Raji (cell line): ENCODE measurements around the gene CAPN13.

Source experiments
- POLR2A ChIP-seq: IDR thresholded peaks from 2 replicates; pipeline ENCODE4 v1.6.1; 2011; ENCODE audit warnings: low read depth, low read length, control low read depth; ENCODE audit not compliant: insufficient read depth

Gene CAPN13

DNA sequence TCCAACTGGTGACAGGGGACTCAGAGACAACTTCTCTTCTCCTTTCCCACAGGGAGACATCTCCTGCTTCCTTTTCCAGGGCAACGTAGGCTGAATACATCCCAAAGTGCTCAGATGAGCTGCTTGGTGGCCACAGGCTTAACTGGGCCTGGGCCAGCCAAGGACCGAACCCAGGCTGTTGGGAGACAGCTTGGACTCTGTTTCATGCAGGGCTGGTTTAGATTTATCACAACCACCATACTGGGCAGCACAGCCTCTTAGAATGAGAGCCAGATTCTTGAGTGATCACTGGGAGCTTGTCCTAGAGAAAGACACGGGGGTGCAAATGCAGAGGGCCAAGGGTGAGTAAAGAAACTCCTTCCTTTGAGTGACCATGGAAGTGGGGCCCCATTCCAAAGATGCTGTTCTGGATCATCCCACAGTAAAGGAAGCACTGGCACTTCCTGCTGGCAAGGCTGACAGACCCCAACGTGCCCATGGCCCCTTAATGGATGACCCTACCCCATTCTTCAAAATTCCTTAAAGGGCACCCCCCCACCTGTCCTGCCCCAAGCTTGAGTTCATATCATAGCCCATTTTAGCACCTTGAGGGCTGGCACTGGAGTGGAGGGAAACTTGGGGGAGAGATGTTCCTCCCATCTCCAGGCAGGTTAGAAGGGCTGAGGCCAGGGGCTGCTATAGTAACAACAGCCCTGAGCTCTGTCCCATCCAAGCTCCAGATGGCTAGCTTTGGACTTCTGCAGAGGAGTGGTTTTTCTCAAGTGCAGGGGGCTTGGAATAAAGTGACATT, 84.1 kb downstream of the CAPN13 start:
- no peak for TF ChIP-seq POLR2A

- no peak for TF ChIP-seq POLR2A
Observed at GRCh38 chr2:30721668-30722647, 85.3 kb downstream of the CAPN13 start.

DNA sequence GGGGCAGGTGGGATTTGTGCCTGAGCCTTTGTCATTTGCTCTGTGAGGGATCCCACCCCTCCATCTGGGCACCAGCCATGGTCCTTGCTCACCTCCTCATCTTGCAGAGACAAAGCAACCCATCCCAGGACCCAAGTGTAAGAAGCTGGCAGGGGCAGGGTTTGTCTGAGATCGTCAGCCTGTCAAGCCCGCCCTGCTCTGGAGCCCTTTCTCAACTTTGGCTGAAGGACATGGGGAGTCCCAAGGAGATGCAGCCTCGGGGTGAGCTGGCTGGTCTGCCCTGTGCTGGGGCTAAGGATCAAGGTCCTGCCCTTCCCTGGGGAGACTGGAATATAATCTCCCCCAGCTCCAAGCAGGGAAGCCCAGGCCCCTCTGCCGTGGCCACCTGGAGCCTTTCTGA, 86.0 kb downstream of the CAPN13 start:
- no peak for TF ChIP-seq POLR2A

GRCh38 chr2:30717081-30717650, 90.1 kb downstream of the CAPN13 start:
- TF ChIP-seq POLR2A: no peak

- TF ChIP-seq POLR2A: no peak
Observed at GRCh38 chr2:30716123-30716900, 90.9 kb downstream of the CAPN13 start.

GRCh38 chr2:30714811-30715709, 92.2 kb downstream of the CAPN13 start:
- no peak for TF ChIP-seq POLR2A

DNA sequence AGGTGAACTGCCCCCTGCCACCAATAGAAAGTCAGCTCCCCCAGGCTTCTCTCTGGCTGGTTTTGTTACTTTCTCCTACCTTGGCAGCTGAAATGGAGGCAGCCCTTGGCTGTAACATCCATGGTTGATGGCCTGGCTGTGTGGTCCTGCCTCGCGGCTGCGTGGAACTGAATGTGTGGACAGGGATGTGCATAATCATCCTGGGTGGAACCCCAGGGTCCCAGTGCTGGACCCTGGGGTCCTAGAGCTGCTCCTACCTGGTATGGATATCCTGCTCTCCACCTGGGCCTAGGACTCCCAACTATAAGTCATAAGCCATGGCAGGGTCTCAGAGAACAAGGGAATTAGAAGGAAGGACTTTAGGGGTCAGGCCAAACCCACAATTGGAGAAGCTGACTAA, 93.5 kb downstream of the CAPN13 start:
- no peak for TF ChIP-seq POLR2A

DNA sequence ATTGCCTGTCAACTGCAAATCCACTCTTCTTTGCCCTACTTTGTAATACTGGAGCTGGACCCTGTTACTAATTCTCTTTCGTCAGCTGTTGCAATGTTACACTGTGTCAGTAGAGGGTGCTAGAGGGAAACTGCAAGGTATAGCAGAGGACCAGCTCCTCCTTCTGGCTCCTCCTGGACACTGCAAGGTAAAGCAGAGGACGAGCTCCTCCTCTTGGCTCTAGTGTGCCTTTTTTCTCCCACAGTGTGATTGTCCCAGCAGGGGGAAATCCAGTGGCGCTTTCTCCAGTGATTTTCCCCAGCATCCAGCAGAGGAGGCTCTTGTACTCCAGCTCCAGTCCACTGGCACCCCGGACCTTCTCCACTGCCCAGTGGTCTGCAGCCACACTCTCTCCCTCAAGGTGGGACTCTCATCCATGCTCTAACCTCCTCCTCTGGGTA, 95.6 kb downstream of the CAPN13 start:
- no peak for TF ChIP-seq POLR2A

GRCh38 chr2:30710461-30710860, 96.8 kb downstream of the CAPN13 start:
- no peak for TF ChIP-seq POLR2A

DNA sequence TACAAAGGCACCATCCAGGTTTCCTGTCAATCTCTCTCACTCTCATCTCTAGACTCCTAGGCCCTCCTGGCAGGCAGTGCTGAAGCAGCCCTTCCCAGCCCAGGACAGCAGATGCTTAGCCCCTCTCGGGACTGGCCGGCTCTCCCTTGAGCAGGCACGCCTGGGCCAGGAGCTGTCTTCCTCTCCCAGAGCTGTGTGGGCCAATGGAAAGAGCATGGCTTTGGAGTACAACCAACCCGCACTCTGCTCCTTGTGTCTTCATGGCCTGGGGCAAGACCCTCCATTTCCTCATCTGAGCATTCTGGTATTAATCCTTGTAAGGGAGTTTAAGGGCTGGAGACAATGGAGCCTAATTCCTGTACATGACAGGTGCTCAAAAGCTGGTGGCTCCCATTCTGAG, 97.2 kb downstream of the CAPN13 start:
- TF ChIP-seq POLR2A: no peak

GRCh38 chr2:30709516-30709915, 97.7 kb downstream of the CAPN13 start:
- no peak for TF ChIP-seq POLR2A

- TF ChIP-seq POLR2A: no peak
Observed at GRCh38 chr2:30708491-30709290, 98.6 kb downstream of the CAPN13 start.

GRCh38 chr2:30707304-30707903, 99.8 kb downstream of the CAPN13 start:
- TF ChIP-seq POLR2A: no peak
